SK-N-SH (cell line): ENCODE data around the gene PUS10. TPM values are rescaled to one million over a fixed set of nuclear protein-coding genes. Genes with fewer than 3 reads are reported as not detected.

Experiments used
- CTCF ChIA-PET: fragments of 300-600, 350-600 bp; formaldehyde crosslinking; extraction: SDS; loops from one replicate; lab custom pipeline; 2021; lab: Yijun Ruan, JAX
- POLR2A ChIA-PET: fragments of 350-600 bp; sonication (Branson Sonifier 250); formaldehyde crosslinking; extraction: SDS; loops from one replicate; lab custom pipeline; 2020; ENCODE audit warnings: antibody characterized with exemption, inconsistent platforms; lab: Yijun Ruan, JAX
- DNase-seq: peaks from one replicate; pipeline ENCODE4 v3.0.0; 2012
- H2AFZ ChIP-seq: fragments of 200-600 bp; sonication (generic); 2 replicates; pipeline ENCODE4 v1.8.1; 2016; ENCODE audit warnings: antibody characterized with exemption, mild to moderate bottlenecking, low read depth
- H3F3A ChIP-seq: fragments of 200-600 bp; sonication (generic); replicated peaks from 2 replicates; pipeline ENCODE3; 2016; ENCODE audit warnings: antibody characterized with exemption, mild to moderate bottlenecking; ENCODE audit not compliant: insufficient read depth
- H3K27ac ChIP-seq, 2 experiments: fragments of 200-500 bp in 1 of 2; fragments of 200-600 bp in 1 of 2; sonication (Bioruptor generic) in 1 of 2; sonication (generic), shearing (Covaris generic) in 1 of 2; 2 replicates each; pipeline versions ENCODE4 v1.5.1 to v1.6.1; 2014 to 2016; ENCODE audit warnings: low read depth in 2 of 2, inconsistent platforms in 1 of 2, low read length in 1 of 2, mild to moderate bottlenecking in 1 of 2, mixed read lengths in 1 of 2
- H3K27me3 ChIP-seq: fragments of 200-600 bp; sonication (generic), shearing (Covaris generic); 2 replicates; pipeline ENCODE4 v1.6.1; 2016; ENCODE audit warnings: mixed run types; ENCODE audit not compliant: insufficient read depth
- H3K36me3 ChIP-seq, 2 experiments: fragments of 200-500 bp in 1 of 2; fragments of 200-600 bp in 1 of 2; sonication (Bioruptor generic) in 1 of 2; sonication (generic) in 1 of 2; replicated peaks in 1 of 2; 2 replicates each; pipeline versions ENCODE3 to v1.5.1; 2014 to 2016; ENCODE audit warnings: low read length in 1 of 2, mild to moderate bottlenecking in 1 of 2; ENCODE audit not compliant: insufficient read depth in 2 of 2, control insufficient read depth in 1 of 2
- H3K4me1 ChIP-seq, 2 experiments: fragments of 200-500 bp in 1 of 2; fragments of 200-600 bp in 1 of 2; sonication (Bioruptor generic) in 1 of 2; sonication (generic), shearing (Covaris generic) in 1 of 2; 2 replicates each; pipeline versions ENCODE4 v1.5.1 to v1.6.1; 2014 to 2016; ENCODE audit warnings: low read depth in 1 of 2, low read length in 1 of 2, mixed run types in 1 of 2; ENCODE audit not compliant: insufficient read depth in 2 of 2, control insufficient read depth in 1 of 2
- H3K4me2 ChIP-seq: fragments of 200-600 bp; sonication (generic), shearing (Covaris generic); 2 replicates; pipeline ENCODE4 v1.6.1; 2017; ENCODE audit warnings: mixed run types
- H3K4me3 ChIP-seq, 2 experiments: fragments of 200-500 bp in 1 of 2; fragments of 200-600 bp in 1 of 2; sonication (Bioruptor generic) in 1 of 2; sonication (generic), shearing (Covaris generic) in 1 of 2; 2 replicates each; pipeline versions ENCODE4 v1.5.1 to v1.8.1; 2014 to 2016; ENCODE audit warnings: low read depth in 2 of 2, inconsistent platforms in 1 of 2, low read length in 1 of 2, mild to moderate bottlenecking in 1 of 2, mixed read lengths in 1 of 2, moderate library complexity in 1 of 2
- H3K79me2 ChIP-seq: fragments of 200-600 bp; sonication (generic); 2 replicates; pipeline ENCODE4 v1.8.1; 2017; ENCODE audit warnings: mild to moderate bottlenecking; ENCODE audit not compliant: insufficient read depth
- H3K9ac ChIP-seq: fragments of 200-600 bp; sonication (generic); 2 replicates; pipeline ENCODE4 v1.6.1; 2017; ENCODE audit warnings: mixed run types
- H3K9me2 ChIP-seq: fragments of 200-600 bp; sonication (generic); 2 replicates; pipeline ENCODE4 v1.6.1; 2017; ENCODE audit warnings: mixed run types
- H3K9me3 ChIP-seq: fragments of 200-600 bp; sonication (generic); 2 replicates; pipeline ENCODE4 v1.6.1; 2017; ENCODE audit warnings: mixed run types, mild to moderate bottlenecking, moderate library complexity
- H4K20me1 ChIP-seq: fragments of 200-600 bp; sonication (generic); 2 replicates; pipeline ENCODE4 v1.6.1; 2017; ENCODE audit warnings: mild to moderate bottlenecking, mixed run types; ENCODE audit not compliant: insufficient read depth
- CHD2 ChIP-seq: fragments of 150-350 bp; IDR thresholded peaks from 2 replicates; pipeline ENCODE4 v1.6.1; 2018; ENCODE audit warnings: low read length; ENCODE audit not compliant: partially characterized antibody
- FOXM1 ChIP-seq: IDR thresholded peaks from 2 replicates; pipeline ENCODE4 v1.4.0; 2012; ENCODE audit warnings: low read depth, mild to moderate bottlenecking
- GABPA ChIP-seq: IDR thresholded peaks from 2 replicates; pipeline ENCODE4 v1.4.0; 2012; ENCODE audit warnings: low read depth, mild to moderate bottlenecking
- JUND ChIP-seq: IDR thresholded peaks from 2 replicates; pipeline ENCODE4 v1.4.0; 2012
- NRF1 ChIP-seq: IDR thresholded peaks from 2 replicates; pipeline ENCODE4 v1.6.1; 2012; ENCODE audit warnings: low read depth, mild to moderate bottlenecking, low read length
- RAD21 ChIP-seq: IDR thresholded peaks from 2 replicates; pipeline ENCODE4 v1.6.1; 2012; ENCODE audit warnings: mild to moderate bottlenecking, low read length
- RCOR1 ChIP-seq: fragments of 150-350 bp; IDR thresholded peaks from 2 replicates; pipeline ENCODE4 v1.6.1; 2017; ENCODE audit warnings: antibody characterized with exemption, low read length
- RXRA ChIP-seq: IDR thresholded peaks from 2 replicates; pipeline ENCODE4 v1.4.0; 2012; ENCODE audit warnings: low read depth, mild to moderate bottlenecking, borderline replicate concordance
- TCF12 ChIP-seq: IDR thresholded peaks from 2 replicates; pipeline ENCODE4 v1.4.0; 2012
- WGBS: methylation state at CpG from one replicate; pipeline ENCODE4 v1.1.6; 2017; ENCODE audit warnings: low lambda C conversion rate; 5-methylcytosine and 5-hydroxymethylcytosine counted together
- polyA plus RNA-seq, 3 experiments: library from polyadenylated mRNA; depleted of rRNA; stranded (reverse); fragments of >200 nt; gene quantifications; 2 replicates each; pipeline ENCODE4 v1.2.3, GENCODE V29; 2012
- TF ChIP-seq, protein P1 (sequence below): IDR thresholded peaks from 2 replicates; pipeline ENCODE4 v1.4.0; 2012; ENCODE audit warnings: low read depth, borderline replicate concordance
- TF ChIP-seq, protein P2 (sequence below): fragments of 150-350 bp; IDR thresholded peaks from 2 replicates; pipeline ENCODE4 v1.6.1; 2017; ENCODE audit warnings: antibody characterized with exemption, low read length, low read depth, borderline replicate concordance
- TF ChIP-seq, protein P3 (sequence below): fragments of 150-350 bp; IDR thresholded peaks from 2 replicates; pipeline ENCODE4 v1.6.1; 2016; ENCODE audit warnings: mild to moderate bottlenecking, low read depth, low read length
- TF ChIP-seq, protein P4 (sequence below): IDR thresholded peaks from 2 replicates; pipeline ENCODE4 v1.6.1; 2012; ENCODE audit warnings: mild to moderate bottlenecking, low read depth, low read length, moderate library complexity

PUS10 gene
- polyA plus RNA-seq, 1 of the 3 experiments (the other 2 are of a cell fraction), result 2.8 TPM

DNA sequence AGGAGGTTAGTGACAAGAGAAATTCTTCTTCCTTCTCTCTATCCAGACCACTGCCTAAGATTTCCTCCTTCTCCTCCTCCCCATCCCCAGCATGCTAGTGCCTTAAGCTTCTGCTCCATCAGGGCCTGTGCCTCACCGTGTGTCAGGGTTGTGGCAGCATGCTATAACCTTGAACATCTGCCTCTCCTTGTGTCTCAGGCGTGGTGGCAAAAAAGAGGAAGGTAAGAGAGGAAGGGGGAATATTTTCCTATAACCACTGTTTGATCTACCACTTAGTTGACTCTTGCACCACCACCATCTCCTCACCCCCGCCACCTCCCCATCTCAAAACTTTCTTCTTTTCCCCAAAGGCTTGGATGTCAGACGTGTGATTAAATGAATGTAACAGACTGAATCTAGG is 38.8 kb downstream of the PUS10 start:
- H3K4me2 ChIP-seq, result no peak overlapping the region
- ChIA-PET CTCF (interaction anchor here (2.2 kb wide), 1 partner anchor 20 kb away, joined by 8 read pairs; no protein-coding TSS in a partner anchor), POLR2A (no interaction called here)
- H3K4me1 ChIP-seq, result no peaks in the 10 kb centered on the region; a peak in 1 of 4 replicates
- H4K20me1 ChIP-seq, result no peaks in the 10 kb centered on the region
- no peak for DNase-seq
- H3K79me2 ChIP-seq, result no peaks in the 10 kb centered on the region
- no peaks in the 10 kb centered on the region for H3K36me3 ChIP-seq
- no peak overlapping the region for H3K4me3 ChIP-seq
- no peak overlapping the region for H2AFZ ChIP-seq
- H3K27ac ChIP-seq, result no peak overlapping the region
- no peaks in the 10 kb centered on the region for H3K9me2 ChIP-seq
- no peaks in the 10 kb centered on the region for H3K27me3 ChIP-seq
- H3F3A ChIP-seq, result no peaks in the 10 kb centered on the region
- TF ChIP-seq, protein P1, sequence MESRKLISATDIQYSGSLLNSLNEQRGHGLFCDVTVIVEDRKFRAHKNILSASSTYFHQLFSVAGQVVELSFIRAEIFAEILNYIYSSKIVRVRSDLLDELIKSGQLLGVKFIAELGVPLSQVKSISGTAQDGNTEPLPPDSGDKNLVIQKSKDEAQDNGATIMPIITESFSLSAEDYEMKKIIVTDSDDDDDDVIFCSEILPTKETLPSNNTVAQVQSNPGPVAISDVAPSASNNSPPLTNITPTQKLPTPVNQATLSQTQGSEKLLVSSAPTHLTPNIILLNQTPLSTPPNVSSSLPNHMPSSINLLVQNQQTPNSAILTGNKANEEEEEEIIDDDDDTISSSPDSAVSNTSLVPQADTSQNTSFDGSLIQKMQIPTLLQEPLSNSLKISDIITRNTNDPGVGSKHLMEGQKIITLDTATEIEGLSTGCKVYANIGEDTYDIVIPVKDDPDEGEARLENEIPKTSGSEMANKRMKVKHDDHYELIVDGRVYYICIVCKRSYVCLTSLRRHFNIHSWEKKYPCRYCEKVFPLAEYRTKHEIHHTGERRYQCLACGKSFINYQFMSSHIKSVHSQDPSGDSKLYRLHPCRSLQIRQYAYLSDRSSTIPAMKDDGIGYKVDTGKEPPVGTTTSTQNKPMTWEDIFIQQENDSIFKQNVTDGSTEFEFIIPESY, result no peak
- TF ChIP-seq RAD21, result no peak
- TF ChIP-seq RCOR1, result no peak
- no peak for TF ChIP-seq FOXM1
- no peak for TF ChIP-seq CHD2
- TF ChIP-seq JUND, result no peak
- no peak for TF ChIP-seq TCF12
- TF ChIP-seq, protein P2, sequence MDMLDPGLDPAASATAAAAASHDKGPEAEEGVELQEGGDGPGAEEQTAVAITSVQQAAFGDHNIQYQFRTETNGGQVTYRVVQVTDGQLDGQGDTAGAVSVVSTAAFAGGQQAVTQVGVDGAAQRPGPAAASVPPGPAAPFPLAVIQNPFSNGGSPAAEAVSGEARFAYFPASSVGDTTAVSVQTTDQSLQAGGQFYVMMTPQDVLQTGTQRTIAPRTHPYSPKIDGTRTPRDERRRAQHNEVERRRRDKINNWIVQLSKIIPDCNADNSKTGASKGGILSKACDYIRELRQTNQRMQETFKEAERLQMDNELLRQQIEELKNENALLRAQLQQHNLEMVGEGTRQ, result no peak
- TF ChIP-seq NRF1, result no peak
- TF ChIP-seq, protein P3, sequence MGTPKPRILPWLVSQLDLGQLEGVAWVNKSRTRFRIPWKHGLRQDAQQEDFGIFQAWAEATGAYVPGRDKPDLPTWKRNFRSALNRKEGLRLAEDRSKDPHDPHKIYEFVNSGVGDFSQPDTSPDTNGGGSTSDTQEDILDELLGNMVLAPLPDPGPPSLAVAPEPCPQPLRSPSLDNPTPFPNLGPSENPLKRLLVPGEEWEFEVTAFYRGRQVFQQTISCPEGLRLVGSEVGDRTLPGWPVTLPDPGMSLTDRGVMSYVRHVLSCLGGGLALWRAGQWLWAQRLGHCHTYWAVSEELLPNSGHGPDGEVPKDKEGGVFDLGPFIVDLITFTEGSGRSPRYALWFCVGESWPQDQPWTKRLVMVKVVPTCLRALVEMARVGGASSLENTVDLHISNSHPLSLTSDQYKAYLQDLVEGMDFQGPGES, result no peak
- TF ChIP-seq, protein P4, sequence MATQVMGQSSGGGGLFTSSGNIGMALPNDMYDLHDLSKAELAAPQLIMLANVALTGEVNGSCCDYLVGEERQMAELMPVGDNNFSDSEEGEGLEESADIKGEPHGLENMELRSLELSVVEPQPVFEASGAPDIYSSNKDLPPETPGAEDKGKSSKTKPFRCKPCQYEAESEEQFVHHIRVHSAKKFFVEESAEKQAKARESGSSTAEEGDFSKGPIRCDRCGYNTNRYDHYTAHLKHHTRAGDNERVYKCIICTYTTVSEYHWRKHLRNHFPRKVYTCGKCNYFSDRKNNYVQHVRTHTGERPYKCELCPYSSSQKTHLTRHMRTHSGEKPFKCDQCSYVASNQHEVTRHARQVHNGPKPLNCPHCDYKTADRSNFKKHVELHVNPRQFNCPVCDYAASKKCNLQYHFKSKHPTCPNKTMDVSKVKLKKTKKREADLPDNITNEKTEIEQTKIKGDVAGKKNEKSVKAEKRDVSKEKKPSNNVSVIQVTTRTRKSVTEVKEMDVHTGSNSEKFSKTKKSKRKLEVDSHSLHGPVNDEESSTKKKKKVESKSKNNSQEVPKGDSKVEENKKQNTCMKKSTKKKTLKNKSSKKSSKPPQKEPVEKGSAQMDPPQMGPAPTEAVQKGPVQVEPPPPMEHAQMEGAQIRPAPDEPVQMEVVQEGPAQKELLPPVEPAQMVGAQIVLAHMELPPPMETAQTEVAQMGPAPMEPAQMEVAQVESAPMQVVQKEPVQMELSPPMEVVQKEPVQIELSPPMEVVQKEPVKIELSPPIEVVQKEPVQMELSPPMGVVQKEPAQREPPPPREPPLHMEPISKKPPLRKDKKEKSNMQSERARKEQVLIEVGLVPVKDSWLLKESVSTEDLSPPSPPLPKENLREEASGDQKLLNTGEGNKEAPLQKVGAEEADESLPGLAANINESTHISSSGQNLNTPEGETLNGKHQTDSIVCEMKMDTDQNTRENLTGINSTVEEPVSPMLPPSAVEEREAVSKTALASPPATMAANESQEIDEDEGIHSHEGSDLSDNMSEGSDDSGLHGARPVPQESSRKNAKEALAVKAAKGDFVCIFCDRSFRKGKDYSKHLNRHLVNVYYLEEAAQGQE, result no peak
- no peak for TF ChIP-seq RXRA
- TF ChIP-seq GABPA, result no peak
- no peaks in the 10 kb centered on the region for H3K9me3 ChIP-seq
- 67% methylated on average over 4 of the region's 4 CpGs for whole genome bisulfite sequencing
- H3K9ac ChIP-seq, result no peak overlapping the region
